HG03066 (cell line): ENCODE data around the gene PIGO.
A peak's percentile ranks its signal among the peaks of the same experiment; 100 is the strongest.

Source experiments
- ATAC-seq: cut with Tn5 transposase; IDR thresholded peaks from one replicate; pipeline ENCODE4 v1.9.1; 2021; ENCODE audit warnings: low read depth; ENCODE audit not compliant: unreplicated experiment

Gene PIGO

GRCh38 chr9:35107297-35108290 lies 11.2 kb upstream of the PIGO start:
- no peak for ATAC-seq

DNA sequence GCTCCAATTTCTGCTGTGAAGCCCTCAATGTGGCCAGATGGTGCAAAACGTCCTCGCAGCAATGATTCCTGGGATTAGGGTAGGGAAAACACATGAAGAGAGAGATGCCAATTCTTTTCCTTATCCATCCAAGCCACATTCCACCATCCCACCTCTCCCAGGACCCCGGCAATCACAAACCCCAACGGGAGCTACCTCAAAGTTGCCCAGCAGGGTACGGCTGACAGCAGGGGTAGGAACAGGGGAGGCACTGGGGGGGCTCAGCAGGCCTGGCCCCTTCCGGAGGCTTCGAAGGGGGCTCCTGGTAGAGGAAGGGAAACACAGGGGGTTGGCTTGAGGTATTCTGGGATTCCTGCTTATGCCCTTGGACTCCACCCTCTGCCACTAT lies 9.9 kb upstream of the PIGO start:
- ATAC-seq = no peak

DNA sequence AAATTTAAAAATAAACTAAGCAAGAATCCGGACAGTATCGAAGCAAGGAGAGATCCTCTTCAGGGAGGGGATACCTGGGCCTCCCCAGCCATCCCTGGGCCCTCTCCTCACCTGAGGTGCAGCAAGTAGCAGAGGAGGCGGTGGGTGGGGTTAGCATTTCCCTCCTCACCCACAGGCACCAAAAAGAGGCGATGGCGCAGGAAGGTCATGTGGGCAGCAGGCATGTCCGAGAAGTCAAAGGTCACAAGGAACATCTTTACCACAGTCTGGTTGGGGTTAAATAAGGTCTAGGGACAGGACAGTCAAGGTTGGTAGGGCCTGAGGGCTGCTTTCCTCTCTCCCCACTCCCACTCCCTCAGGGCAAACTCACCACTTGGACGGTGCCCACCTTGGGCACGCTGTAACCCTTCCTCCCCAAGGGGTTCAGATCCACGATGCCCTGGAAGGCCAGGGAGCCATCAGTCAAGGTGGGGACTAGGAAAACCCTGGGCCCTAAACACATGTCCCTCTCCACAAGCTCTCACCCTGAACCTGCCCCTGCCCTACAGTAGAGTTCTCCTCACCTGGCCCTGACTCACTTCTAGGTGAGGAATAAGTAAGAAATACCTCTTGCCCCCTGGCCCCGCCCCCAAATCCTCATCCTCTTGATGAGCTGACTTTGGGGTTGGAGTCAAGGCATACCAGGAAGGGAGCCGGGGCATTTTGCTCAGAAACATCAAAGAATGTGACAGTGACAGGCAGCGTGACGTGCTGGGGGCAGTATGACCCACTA lies 9.4 kb upstream of the PIGO start:
- no peak for ATAC-seq

- no peak for ATAC-seq
These were observed 8.7 kb upstream of the PIGO start for GRCh38 chr9:35105126-35105525.

GRCh38 chr9:35104586-35104985 lies 8.2 kb upstream of the PIGO start:
- no peak for ATAC-seq

- no peak for ATAC-seq
These were observed 7.3 kb upstream of the PIGO start for GRCh38 chr9:35103660-35104191.

GRCh38 chr9:35102769-35103659 lies 6.6 kb upstream of the PIGO start, which contains the start of gene STOML2:
TSS of gene STOML2 (minus strand) at chr9:35103131. CDS start at chr9:35103094, 37 bp downstream.
- peak; percentile 97 for ATAC-seq

GRCh38 chr9:35102465-35102768 lies 6.0 kb upstream of the PIGO start:
- ATAC-seq = peak; percentile 6

- ATAC-seq = no peak
These were observed 1.2 kb upstream of the PIGO start for GRCh38 chr9:35097573-35097972.

GRCh38 chr9:35091536-35091935 lies 4.9 kb downstream of the PIGO start:
- ATAC-seq = no peak

DNA sequence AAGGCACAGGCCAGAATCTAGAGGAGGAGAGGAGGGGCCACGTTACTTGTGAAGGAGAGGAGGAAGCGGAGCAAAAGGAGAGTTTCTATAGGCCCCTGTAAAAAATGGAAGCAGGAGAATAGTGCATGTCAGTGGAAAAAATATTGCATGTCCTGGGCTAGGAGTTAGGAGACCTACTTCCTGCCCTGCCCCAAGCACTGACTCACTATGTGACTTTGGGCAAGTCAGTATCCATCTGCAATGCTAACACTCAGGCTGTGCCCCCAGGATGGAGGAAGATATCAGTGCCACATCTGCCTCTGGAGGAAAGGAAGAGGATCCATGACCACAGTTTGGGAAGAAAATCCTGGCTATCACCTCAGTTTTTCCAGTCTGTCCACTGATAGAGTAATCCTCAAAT lies 7.0 kb downstream of the PIGO start:
- no peak for ATAC-seq

- ATAC-seq = no peak
These were observed 11.3 kb downstream of the PIGO start for GRCh38 chr9:35085078-35085477.

GRCh38 chr9:35079426-35080341 lies 16.7 kb downstream of the PIGO start, which contains the start of gene FANCG:
TSS of gene FANCG (minus strand) at chr9:35079942. CDS start at chr9:35079524, 418 bp downstream.
- peak; percentile 94 for ATAC-seq

DNA sequence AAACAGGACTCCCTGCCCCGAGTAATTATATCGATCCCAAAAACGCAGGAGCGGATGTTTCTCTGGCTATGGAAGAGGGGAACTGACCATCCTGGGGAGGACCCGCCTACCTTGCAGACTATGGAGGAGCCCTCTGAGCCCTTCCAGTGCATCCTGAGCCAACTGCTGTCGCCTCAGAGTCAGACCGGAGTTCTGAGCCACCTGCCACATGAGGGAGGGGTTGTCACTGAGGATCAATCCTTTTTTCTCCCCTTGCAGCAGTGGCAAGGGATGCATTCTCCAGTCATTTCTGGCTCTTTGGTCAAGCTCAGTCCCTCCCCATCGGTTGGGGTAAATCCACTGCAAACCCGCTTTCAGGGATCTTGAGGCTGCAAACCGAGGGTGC lies 17.4 kb downstream of the PIGO start:
- ATAC-seq = no peak

- ATAC-seq = no peak
These were observed 18.3 kb downstream of the PIGO start for GRCh38 chr9:35078066-35078465.

GRCh38 chr9:35076848-35077247 lies 19.5 kb downstream of the PIGO start:
- no peak for ATAC-seq

DNA sequence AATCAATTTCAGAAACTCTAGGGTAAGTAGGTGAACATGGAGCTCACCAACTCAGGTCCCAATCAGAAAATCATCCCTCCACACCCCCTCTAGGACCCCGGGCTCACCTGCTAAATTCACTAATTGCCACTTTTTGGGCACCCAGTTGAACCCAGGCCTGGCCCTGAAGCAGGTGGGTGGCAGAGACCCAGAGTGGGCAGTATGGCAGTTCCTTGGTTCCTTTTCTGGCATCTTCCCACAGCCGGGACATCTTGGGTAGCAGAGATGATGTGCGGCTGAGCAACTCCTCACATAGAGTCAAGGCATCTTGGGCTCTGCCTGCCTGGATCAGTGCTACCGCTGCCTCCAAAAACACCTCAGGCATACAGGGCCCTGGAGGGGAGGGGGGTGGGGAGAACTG lies 21.0 kb downstream of the PIGO start:
- ATAC-seq = no peak

DNA sequence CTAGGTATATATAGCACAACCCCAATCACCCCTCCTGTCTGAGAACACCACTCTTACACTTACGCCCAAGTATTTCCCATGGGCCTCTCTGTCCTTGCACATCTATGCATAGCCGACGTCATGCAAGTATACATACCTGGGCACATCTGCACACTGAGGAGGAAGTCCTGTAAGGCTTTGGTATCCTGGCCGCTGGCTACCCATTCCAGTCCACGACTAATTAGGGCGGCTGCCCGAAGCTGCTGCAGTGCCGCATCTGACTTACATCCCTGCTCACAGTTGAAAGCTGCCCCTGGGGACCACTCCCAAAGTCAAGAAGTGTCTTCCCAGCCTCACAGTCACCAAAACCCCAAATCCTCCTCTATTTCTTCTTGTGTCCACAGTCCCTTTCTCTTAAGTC lies 21.6 kb downstream of the PIGO start:
- no peak for ATAC-seq

DNA sequence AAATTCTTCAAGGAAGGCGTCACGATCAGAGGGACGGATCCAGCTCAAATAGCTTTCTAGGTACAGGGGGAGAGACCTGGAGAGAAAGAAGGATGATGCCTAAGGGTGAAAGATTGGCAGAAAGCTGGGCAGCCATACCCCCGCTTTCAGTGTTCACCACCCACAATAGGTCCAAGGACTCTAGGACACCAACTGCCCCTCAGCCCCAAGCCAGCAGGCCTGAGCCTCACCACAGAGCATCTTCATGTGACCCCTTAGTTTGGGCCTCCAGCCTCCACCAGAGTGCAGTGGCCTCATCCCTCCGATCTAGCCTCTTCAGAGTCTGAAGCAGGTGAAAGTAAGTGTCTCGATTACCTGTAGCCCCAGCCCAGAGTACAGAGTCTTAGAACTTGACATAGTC lies 22.2 kb downstream of the PIGO start:
- ATAC-seq = no peak
